Activated naive CD4-positive, alpha-beta T cell treated with anti-CD3 and anti-CD28 coated beads for 36 hours (primary cell): Measurements from ENCODE around the gene SLC4A11. TPM values are rescaled to one million over a fixed set of nuclear protein-coding genes. Genes with fewer than 3 reads are reported as not detected.
A peak's percentile ranks its signal among the peaks of the same experiment; 100 is the strongest.

ENCODE experiments used
- CTCF ChIA-PET: fragments of 350-600 bp; sonication (Branson Sonifier 250); formaldehyde crosslinking; loops from one replicate; lab custom pipeline; 2021; ENCODE audit warnings: antibody characterized with exemption; lab: Charles Lee
- DNase-seq: peaks from one replicate; pipeline ENCODE4 v3.0.0-alpha.2; 2020
- H3K27ac Mint-ChIP-seq: one replicate; pipeline ENCODE4 v1.8.0; 2021; ENCODE audit warnings: mild to moderate bottlenecking, mixed read lengths
- H3K27me3 Mint-ChIP-seq: one replicate; pipeline ENCODE4 v1.8.0; 2021; ENCODE audit warnings: low read depth, mixed read lengths
- H3K36me3 Mint-ChIP-seq: one replicate; pipeline ENCODE4 v1.8.0; 2021; ENCODE audit warnings: low read depth, mixed read lengths
- H3K4me1 Mint-ChIP-seq: one replicate; pipeline ENCODE4 v1.8.0; 2021; ENCODE audit warnings: low read depth, mixed read lengths
- H3K4me3 Mint-ChIP-seq: one replicate; pipeline ENCODE4 v1.8.0; 2021; ENCODE audit warnings: mild to moderate bottlenecking, moderate library complexity, mixed read lengths
- H3K9me3 Mint-ChIP-seq: one replicate; pipeline ENCODE4 v1.8.0; 2021; ENCODE audit warnings: mixed read lengths
- intact Hi-C: fragments of 100-400 bp; cut with micrococcal nuclease; formaldehyde crosslinking; loops from one replicate; pipeline ENCODE4 v1.15.1; 2023
- total RNA-seq, 2 experiments: library from RNA; stranded (reverse); gene quantifications; one replicate each; pipeline ENCODE4 v1.2.3, GENCODE V29; 2021

The SLC4A11 gene
- total RNA-seq, 2 experiments from 2014 or later = 0.72 to 0.91 TPM

DNA sequence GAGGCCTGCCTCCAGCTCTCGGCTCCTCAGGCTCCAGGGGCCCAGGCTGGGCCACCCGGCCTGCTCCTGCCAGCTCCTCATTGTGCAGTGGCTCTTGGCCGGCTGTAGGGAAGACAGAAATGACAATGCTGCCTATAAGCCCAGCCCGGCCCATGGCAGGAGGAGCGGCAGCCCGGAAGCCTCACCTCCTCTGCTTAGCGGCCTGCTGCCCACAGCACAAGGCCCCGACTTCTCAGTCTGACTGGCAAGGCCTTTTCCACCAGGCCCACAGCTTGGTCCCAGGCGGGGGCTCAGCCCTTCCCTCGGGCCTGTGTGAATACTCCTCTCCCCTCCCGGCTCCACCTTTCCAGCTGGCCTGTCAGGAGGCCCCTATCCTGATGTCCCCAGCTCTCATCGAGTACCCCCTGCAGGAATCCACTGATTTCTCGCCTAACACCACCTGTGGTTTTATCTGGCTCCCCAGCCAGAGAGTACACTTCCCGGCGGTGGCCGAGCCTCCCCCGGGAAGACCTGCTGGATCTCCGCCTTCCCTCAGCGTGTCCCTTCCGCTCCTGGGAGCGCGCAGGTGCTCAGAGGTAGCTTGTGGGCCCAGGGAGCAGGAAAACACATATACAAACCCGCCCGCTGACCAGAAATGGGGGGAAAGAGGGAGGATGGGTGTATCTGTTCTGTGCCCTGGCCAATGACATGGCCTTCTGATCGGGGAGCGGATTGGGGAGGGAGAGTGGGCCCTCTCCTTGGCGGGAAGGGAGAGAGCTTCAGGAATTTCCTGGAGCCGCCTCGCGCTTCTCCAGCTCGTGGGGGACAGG, 35.5 kb downstream of the SLC4A11 start:
- no peaks in the 10 kb centered on the region for H3K9me3 Mint-ChIP-seq
- H3K4me1 Mint-ChIP-seq = peaks cover 13% of the 10 kb centered on the region
- peak overlapping the region; percentile 97 for H3K4me3 Mint-ChIP-seq
- intact Hi-C loops = loop anchor here (1.0 to 5.0 kb wide), 6 partner anchors 29 to 331 kb away; partner anchors contain the start of genes FASTKD5, MRPS26, OXT and PTPRA
- peak; percentile 42 for DNase-seq
- no peaks in the 10 kb centered on the region for H3K27me3 Mint-ChIP-seq
- peaks cover 26% of the 10 kb centered on the region for H3K36me3 Mint-ChIP-seq
- CTCF ChIA-PET = interaction anchor here (0.6 to 1.2 kb wide), 6 partner anchors 15 to 150 kb away, joined by 3 to 6 read pairs (median 4); no protein-coding TSS in a partner anchor
- H3K27ac Mint-ChIP-seq = peak overlapping the region; percentile 97

GRCh38 chr20:3202965-3203314, 36.0 kb downstream of the SLC4A11 start:
- no peaks in the 10 kb centered on the region for H3K9me3 Mint-ChIP-seq
- no peak overlapping the region for H3K27ac Mint-ChIP-seq
- no peak for DNase-seq
- peaks cover 26% of the 10 kb centered on the region for H3K36me3 Mint-ChIP-seq
- CTCF ChIA-PET = interaction anchor here (0.6 to 0.8 kb wide), 2 partner anchors 111 to 150 kb away, joined by 3 to 6 read pairs; no protein-coding TSS in a partner anchor
- peaks cover 13% of the 10 kb centered on the region for H3K4me1 Mint-ChIP-seq
- intact Hi-C loops = loop anchor here (5.0 kb wide), 3 partner anchors 131 to 331 kb away; partner anchors contain the start of genes MRPS26, OXT and PTPRA
- peak overlapping the region; percentile 97 for H3K4me3 Mint-ChIP-seq
- no peaks in the 10 kb centered on the region for H3K27me3 Mint-ChIP-seq

- intact Hi-C loops = loop anchor here (1.0 to 5.0 kb wide), 4 partner anchors 82 to 328 kb away; partner anchors contain the start of genes MRPS26, OXT and PTPRA
- Mint-ChIP-seq H3K27me3 (no peaks in the 10 kb centered on the region), H3K27ac (no peak overlapping the region), H3K9me3 (no peaks in the 10 kb centered on the region), H3K4me1 (peaks cover 22% of the 10 kb centered on the region), H3K36me3 (peaks cover 43% of the 10 kb centered on the region), H3K4me3 (no peak overlapping the region)
- DNase-seq = peak; percentile 14
- CTCF ChIA-PET = interaction anchor here (1.1 kb wide), 1 partner anchor 146 kb away, joined by 5 read pairs; no protein-coding TSS in a partner anchor
Measured at GRCh38 chr20:3199976-3200755, 38.8 kb downstream of the SLC4A11 start.

DNA sequence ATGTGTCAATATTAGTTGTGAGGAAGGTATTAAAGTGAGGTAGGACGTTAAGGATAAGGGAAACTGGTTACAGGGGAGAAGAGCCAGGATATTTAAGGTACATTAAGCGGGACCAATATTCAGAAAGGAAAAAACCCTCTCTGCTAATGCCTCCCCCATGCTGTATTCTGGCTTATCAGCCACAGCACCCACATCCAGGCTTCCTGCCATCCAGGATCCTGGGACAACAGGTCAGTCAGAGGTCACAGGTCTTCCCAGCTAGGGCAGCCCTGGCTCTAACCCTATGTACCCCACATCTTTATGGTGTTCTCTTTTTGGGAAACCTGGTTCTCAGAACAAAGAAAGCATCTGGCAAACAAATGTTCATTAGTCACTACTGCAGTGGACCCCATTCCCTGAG, 39.8 kb downstream of the SLC4A11 start:
- CTCF ChIA-PET = interaction anchor here (0.6 to 0.7 kb wide), 2 partner anchors 20 to 364 kb away, joined by 3 to 4 read pairs; no protein-coding TSS in a partner anchor
- Mint-ChIP-seq H3K36me3 (peaks cover 44% of the 10 kb centered on the region), H3K4me3 (no peak overlapping the region), H3K27me3 (no peaks in the 10 kb centered on the region), H3K27ac (no peak overlapping the region), H3K9me3 (no peaks in the 10 kb centered on the region), H3K4me1 (peaks cover 21% of the 10 kb centered on the region)
- no peak for DNase-seq
- intact Hi-C loops = no loop called here

- Mint-ChIP-seq H3K4me1 (peaks cover 10% of the 10 kb centered on the region), H3K27ac (peak overlapping the region; percentile 67), H3K36me3 (peaks cover 50% of the 10 kb centered on the region), H3K9me3 (no peaks in the 10 kb centered on the region), H3K27me3 (no peaks in the 10 kb centered on the region), H3K4me3 (no peak overlapping the region)
- DNase-seq = no peak
- intact Hi-C loops = no loop called here
- CTCF ChIA-PET = interaction anchor here (0.6 kb wide), 1 partner anchor 82 kb away, joined by 3 read pairs; no protein-coding TSS in a partner anchor
Measured at GRCh38 chr20:3195590-3196237, 43.3 kb downstream of the SLC4A11 start.

DNA sequence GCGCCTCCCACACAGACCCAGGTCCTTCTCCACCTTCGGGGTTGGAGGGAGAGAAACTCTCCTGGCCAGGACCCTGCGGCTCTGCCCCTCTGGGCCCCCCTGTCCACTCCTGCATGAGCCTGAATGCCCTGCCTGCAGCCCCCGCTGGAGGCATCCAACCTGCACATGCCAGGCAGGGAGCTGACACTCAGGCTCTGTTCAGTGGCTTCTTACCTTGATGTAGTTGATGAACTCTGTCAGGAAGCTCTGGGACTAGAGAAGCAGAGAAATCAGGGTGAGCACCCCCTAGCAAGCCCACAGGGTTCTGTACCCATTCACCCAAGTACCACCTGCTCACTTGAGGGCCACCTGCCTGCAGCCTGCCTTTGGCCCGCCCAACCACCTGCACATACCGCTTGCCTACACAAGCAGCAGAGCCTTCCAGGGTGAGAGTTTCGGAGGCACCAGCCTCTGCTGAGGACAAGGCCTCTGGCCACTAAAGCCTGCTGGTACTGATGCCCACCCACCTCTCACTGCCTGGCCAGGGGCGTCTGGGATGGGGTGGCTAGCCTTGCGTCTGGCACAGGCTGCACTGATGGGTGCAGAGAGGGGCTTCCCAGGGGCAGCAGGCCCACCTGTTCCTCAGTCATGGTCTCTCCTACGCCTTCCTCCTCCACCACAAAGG, 44.2 kb downstream of the SLC4A11 start:
- H3K9me3 Mint-ChIP-seq = no peaks in the 10 kb centered on the region
- peaks cover 44% of the 10 kb centered on the region for H3K36me3 Mint-ChIP-seq
- H3K4me3 Mint-ChIP-seq = no peak overlapping the region
- no peaks in the 10 kb centered on the region for H3K27me3 Mint-ChIP-seq
- intact Hi-C loops = no loop called here
- DNase-seq = no peak
- CTCF ChIA-PET = interaction anchor here (0.6 kb wide), 1 partner anchor 81 kb away, joined by 3 read pairs; no protein-coding TSS in a partner anchor
- H3K27ac Mint-ChIP-seq = no peak overlapping the region
- peaks cover 10% of the 10 kb centered on the region for H3K4me1 Mint-ChIP-seq

DNA sequence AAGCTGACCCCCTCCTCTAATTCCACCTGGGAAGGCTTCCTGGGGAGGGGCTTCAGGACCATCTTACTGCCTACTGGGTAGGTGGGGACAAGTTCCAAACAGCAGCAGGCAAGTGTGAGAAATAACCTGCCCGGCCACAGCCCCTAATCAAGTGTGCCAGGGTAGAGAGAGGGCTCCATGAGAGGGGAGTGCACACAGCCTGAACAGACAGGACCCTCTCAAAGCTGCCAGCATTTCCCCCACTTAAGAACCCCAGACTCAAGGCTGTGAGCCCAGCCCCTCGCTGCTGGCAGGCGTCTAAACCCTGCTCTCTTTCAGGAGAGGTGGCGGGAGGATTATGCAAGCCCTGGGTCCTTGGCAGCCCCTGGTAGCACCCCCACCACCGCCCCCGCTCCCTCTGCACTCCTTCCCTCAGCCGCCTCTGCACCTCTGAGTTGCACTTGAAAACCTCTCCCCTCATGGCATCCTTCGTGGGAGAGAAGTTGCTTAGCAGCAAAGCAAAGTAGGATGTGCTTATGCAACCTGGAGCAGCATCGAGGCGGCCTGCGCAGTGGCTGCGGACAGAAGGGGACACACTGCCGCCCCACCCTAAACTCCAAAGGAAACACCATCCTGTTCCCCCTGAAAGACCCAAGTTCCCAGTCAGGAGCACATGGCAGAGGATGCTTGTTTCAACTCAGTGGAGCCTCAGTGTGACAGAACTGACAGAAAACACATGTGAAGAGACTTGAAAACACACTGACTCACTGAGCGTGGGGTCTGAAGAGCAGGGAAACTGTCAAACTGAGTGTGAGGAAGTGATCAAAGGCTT, 45.0 kb downstream of the SLC4A11 start:
- Mint-ChIP-seq H3K27me3 (no peaks in the 10 kb centered on the region), H3K27ac (no peak overlapping the region), H3K4me1 (peaks cover 10% of the 10 kb centered on the region), H3K36me3 (peaks cover 37% of the 10 kb centered on the region), H3K4me3 (no peak overlapping the region), H3K9me3 (no peaks in the 10 kb centered on the region)
- no peak for DNase-seq
- intact Hi-C loops = no loop called here
- CTCF ChIA-PET = no interaction called here

GRCh38 chr20:3192226-3193015, 46.6 kb downstream of the SLC4A11 start:
- H3K27ac Mint-ChIP-seq = peak overlapping the region; percentile 17
- intact Hi-C loops = no loop called here
- no peaks in the 10 kb centered on the region for H3K27me3 Mint-ChIP-seq
- CTCF ChIA-PET = interaction anchor here (0.6 kb wide), 1 partner anchor 139 kb away, joined by 4 read pairs; no protein-coding TSS in a partner anchor
- H3K4me1 Mint-ChIP-seq = peaks cover 10% of the 10 kb centered on the region
- H3K9me3 Mint-ChIP-seq = no peaks in the 10 kb centered on the region
- no peak overlapping the region for H3K4me3 Mint-ChIP-seq
- no peak for DNase-seq
- H3K36me3 Mint-ChIP-seq = peaks cover 32% of the 10 kb centered on the region

DNA sequence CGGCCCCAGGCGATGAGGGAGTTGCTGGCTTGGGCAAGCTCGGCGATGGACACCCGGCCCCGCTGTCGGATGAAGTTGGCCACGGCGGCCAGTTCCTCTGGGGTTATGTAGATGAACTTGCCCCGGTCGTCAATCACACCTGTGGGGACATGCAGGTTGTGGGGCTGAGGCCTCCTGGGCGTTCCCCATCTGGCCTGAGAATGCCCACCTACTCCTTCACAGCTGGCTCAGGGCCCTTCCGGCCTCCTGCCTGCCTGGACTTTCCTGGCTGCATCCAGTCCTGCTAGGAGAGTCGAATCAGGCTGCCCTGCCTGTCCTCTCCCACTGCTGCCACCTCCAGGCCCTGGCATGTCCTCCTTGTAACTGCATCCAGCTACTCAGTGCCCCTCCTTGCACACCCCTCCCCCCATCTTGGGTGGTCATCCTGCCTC, 48.3 kb downstream of the SLC4A11 start:
- Mint-ChIP-seq H3K9me3 (no peaks in the 10 kb centered on the region), H3K27ac (peak overlapping the region; percentile 46), H3K4me3 (no peak overlapping the region), H3K36me3 (peaks cover 25% of the 10 kb centered on the region), H3K4me1 (peaks cover 6% of the 10 kb centered on the region), H3K27me3 (no peaks in the 10 kb centered on the region)
- intact Hi-C loops = no loop called here
- DNase-seq = no peak
- CTCF ChIA-PET = no interaction called here

- intact Hi-C loops = no loop called here
- CTCF ChIA-PET = no interaction called here
- H3K27ac Mint-ChIP-seq = peak overlapping the region; percentile 37
Measured at GRCh38 chr20:3189561-3190131, 49.3 kb downstream of the SLC4A11 start.

More at GRCh38 chr20:3189561-3190131, 49.3 kb downstream of the SLC4A11 start:
- H3K4me3 Mint-ChIP-seq = no peak overlapping the region
- no peaks in the 10 kb centered on the region for H3K4me1 Mint-ChIP-seq
- H3K27me3 Mint-ChIP-seq = no peaks in the 10 kb centered on the region
- no peak for DNase-seq
- H3K36me3 Mint-ChIP-seq = peaks cover 19% of the 10 kb centered on the region
- H3K9me3 Mint-ChIP-seq = no peaks in the 10 kb centered on the region
